H9 (cell line): ENCODE results near the gene B3GNT4. TPM values are rescaled to one million over a fixed set of nuclear protein-coding genes. Genes with fewer than 3 reads are reported as not detected.

ENCODE experiments used
- DNase-seq: peaks from one replicate; pipeline ENCODE4 v3.0.0-alpha.2; 2017
- H2AFZ ChIP-seq: one replicate; pipeline ENCODE4 v1.6.1; 2013; ENCODE audit warnings: mild to moderate bottlenecking, low read length, control low read depth, moderate library complexity
- H2AK5ac ChIP-seq: 2 replicates; pipeline ENCODE4 v1.6.1; 2013; ENCODE audit warnings: low read length, control low read depth, mixed read lengths; ENCODE audit not compliant: insufficient read length
- H2BK120ac ChIP-seq: one replicate; pipeline ENCODE4 v1.6.1; 2013; ENCODE audit warnings: low read depth, mild to moderate bottlenecking, low read length, control low read depth, inconsistent platforms; ENCODE audit not compliant: poor library complexity, severe bottlenecking
- H2BK12ac ChIP-seq: 2 replicates; pipeline ENCODE4 v1.6.1; 2013; ENCODE audit warnings: low read length, control low read depth, mixed read lengths, low read depth; ENCODE audit not compliant: insufficient read length
- H2BK15ac ChIP-seq: 2 replicates; pipeline ENCODE4 v1.6.1; 2013; ENCODE audit warnings: low read depth, low read length, control low read depth
- H2BK20ac ChIP-seq: one replicate; pipeline ENCODE4 v1.6.1; 2013; ENCODE audit warnings: low read depth, mild to moderate bottlenecking, low read length, control low read depth, inconsistent platforms; ENCODE audit not compliant: poor library complexity, severe bottlenecking
- H2BK5ac ChIP-seq: 2 replicates; pipeline ENCODE4 v1.6.1; 2013; ENCODE audit warnings: low read length, control low read depth, mixed read lengths; ENCODE audit not compliant: insufficient read length
- H3K14ac ChIP-seq: 2 replicates; pipeline ENCODE4 v1.6.1; 2013; ENCODE audit warnings: low read length, control low read depth; ENCODE audit not compliant: insufficient read depth
- H3K18ac ChIP-seq: 2 replicates; pipeline ENCODE4 v1.6.1; 2013; ENCODE audit warnings: low read depth, mild to moderate bottlenecking, mixed read lengths, low read length, control low read depth; ENCODE audit not compliant: insufficient read length
- H3K23ac ChIP-seq: 2 replicates; pipeline ENCODE4 v1.6.1; 2013; ENCODE audit warnings: low read length, control low read depth, mixed read lengths, low read depth; ENCODE audit not compliant: insufficient read length
- H3K23me2 ChIP-seq: 2 replicates; pipeline ENCODE4 v1.6.1; 2013; ENCODE audit warnings: low read depth, mild to moderate bottlenecking, mixed read lengths, low read length, control low read depth; ENCODE audit not compliant: insufficient read length, poor library complexity, severe bottlenecking
- H3K27ac ChIP-seq: 2 replicates; pipeline ENCODE4 v1.5.1; 2013; ENCODE audit warnings: low read length, control low read depth, mixed read lengths, low read depth; ENCODE audit not compliant: insufficient read length
- H3K27me3 ChIP-seq: 2 replicates; pipeline ENCODE4 v1.6.1; 2013; ENCODE audit warnings: low read length, control low read depth, inconsistent platforms; ENCODE audit not compliant: insufficient read depth
- H3K4ac ChIP-seq: 2 replicates; pipeline ENCODE4 v1.6.1; 2013; ENCODE audit warnings: low read depth, mild to moderate bottlenecking, control low read depth, inconsistent platforms, low read length, moderate library complexity
- H3K4me1 ChIP-seq: 2 replicates; pipeline ENCODE4 v1.6.1; 2013; ENCODE audit warnings: low read length, control low read depth, inconsistent platforms; ENCODE audit not compliant: insufficient read depth
- H3K4me2 ChIP-seq: 2 replicates; pipeline ENCODE4 v1.6.1; 2013; ENCODE audit warnings: low read length, control low read depth, mixed read lengths; ENCODE audit not compliant: insufficient read length, insufficient read depth
- H3K56ac ChIP-seq: 2 replicates; pipeline ENCODE4 v1.6.1; 2013; ENCODE audit warnings: low read depth, mild to moderate bottlenecking, mixed read lengths, low read length, control low read depth; ENCODE audit not compliant: insufficient read length
- H3K79me1 ChIP-seq: 2 replicates; pipeline ENCODE4 v1.6.1; 2013; ENCODE audit warnings: low read depth, mild to moderate bottlenecking, moderate library complexity, low read length, control low read depth, inconsistent platforms; ENCODE audit not compliant: insufficient read depth, poor library complexity, severe bottlenecking
- H3K79me2 ChIP-seq: 2 replicates; pipeline ENCODE4 v1.6.1; 2013; ENCODE audit warnings: low read length, control low read depth, inconsistent platforms; ENCODE audit not compliant: insufficient read depth
- H3K9ac ChIP-seq: 2 replicates; pipeline ENCODE4 v1.6.1; 2013; ENCODE audit warnings: low read length, control low read depth, mixed read lengths; ENCODE audit not compliant: insufficient read length; ENCODE audit errors: extremely low read depth
- H3K9me3 ChIP-seq: one replicate; pipeline ENCODE4 v1.6.1; 2013; ENCODE audit warnings: low read depth, low read length, inconsistent platforms; ENCODE audit not compliant: control insufficient read depth
- H3T11ph ChIP-seq: one replicate; pipeline ENCODE4 v1.6.1; 2013; ENCODE audit warnings: mild to moderate bottlenecking, low read length, control low read depth, inconsistent platforms
- H4K20me1 ChIP-seq: one replicate; pipeline ENCODE4 v1.6.1; 2013; ENCODE audit not compliant: control insufficient read depth, insufficient read length, insufficient read depth
- H4K5ac ChIP-seq: 2 replicates; pipeline ENCODE4 v1.6.1; 2013; ENCODE audit warnings: low read depth, mild to moderate bottlenecking, mixed read lengths, low read length, control low read depth; ENCODE audit not compliant: insufficient read length
- H4K8ac ChIP-seq: replicated peaks from 2 replicates; pipeline ENCODE4 v1.6.1; 2013; ENCODE audit warnings: low read length, control low read depth, mixed read lengths, low read depth; ENCODE audit not compliant: insufficient read length
- H4K91ac ChIP-seq: 2 replicates; pipeline ENCODE4 v1.6.1; 2013; ENCODE audit warnings: low read depth, mild to moderate bottlenecking, moderate library complexity, mixed read lengths, low read length, control low read depth; ENCODE audit not compliant: insufficient read length
- H3K27ac Mint-ChIP-seq, 3 experiments: 2 replicates in 2 of 3; 3 replicates in 1 of 3; pipeline ENCODE4 v1.8.0; 2020 to 2021; ENCODE audit warnings: mixed read lengths in 3 of 3, mild to moderate bottlenecking in 1 of 3, moderate library complexity in 1 of 3
- H3K27me3 Mint-ChIP-seq: 2 replicates; pipeline ENCODE4 v1.8.0; 2021; ENCODE audit warnings: low read depth, mild to moderate bottlenecking, moderate library complexity, mixed read lengths
- H3K36me3 Mint-ChIP-seq, 3 experiments: 2 replicates in 2 of 3; 3 replicates in 1 of 3; pipeline ENCODE4 v1.8.0; 2020 to 2021; ENCODE audit warnings: low read depth in 3 of 3, mixed read lengths in 3 of 3; ENCODE audit not compliant: insufficient read depth in 1 of 3
- H3K4me1 Mint-ChIP-seq, 2 experiments: 2 replicates each; pipeline ENCODE4 v1.8.0; 2020; ENCODE audit warnings: mixed read lengths in 2 of 2
- H3K4me3 Mint-ChIP-seq, 2 experiments: 2 replicates in 1 of 2; 3 replicates in 1 of 2; pipeline ENCODE4 v1.8.0; 2020 to 2021; ENCODE audit warnings: mild to moderate bottlenecking in 2 of 2, mixed read lengths in 2 of 2, moderate library complexity in 1 of 2
- H3K9me3 Mint-ChIP-seq, 2 experiments: 2 replicates in 1 of 2; 3 replicates in 1 of 2; pipeline ENCODE4 v1.8.0; 2020; ENCODE audit warnings: mild to moderate bottlenecking in 2 of 2, mixed read lengths in 2 of 2, moderate library complexity in 1 of 2
- CTCF ChIP-seq: fragments of 200-600 bp; sonication (generic); conservative IDR thresholded peaks from 3 replicates; pipeline ENCODE4 v1.8.0; 2021; ENCODE audit warnings: antibody characterized with exemption, mild to moderate bottlenecking
- WGBS: extraction: QIAGEN DNeasy Blood & Tissue Kit; methylation state at CpG from one replicate; pipeline ENCODE4 v1.1.7; 2013; ENCODE audit warnings: missing lambda C conversion rate, low lambda C conversion rate, mixed read lengths; ENCODE audit not compliant: insufficient read length; ENCODE audit errors: extremely low coverage; 5-methylcytosine and 5-hydroxymethylcytosine counted together
- total RNA-seq: library from RNA; stranded (reverse); gene quantifications from 2 replicates; pipeline ENCODE4 v1.2.1, GENCODE V29; 2021

B3GNT4 gene
- total RNA-seq, 1 experiment from 2014 or later: 1.0 TPM

GRCh38 chr12:122185494-122186082 lies 17.9 kb upstream of the B3GNT4 start:
- Histone ChIP-seq H4K91ac (no peak overlapping the region), H2BK15ac (no peak overlapping the region), H2BK5ac (no peak overlapping the region), H3K79me1 (no peaks in the 10 kb centered on the region), H3K27me3 (no peaks in the 10 kb centered on the region), H4K5ac (no peak overlapping the region), H3K14ac (no peak overlapping the region), H3K18ac (no peak overlapping the region), H3K23ac (no peak overlapping the region), H2AK5ac (no peak overlapping the region), H2BK120ac (no peak overlapping the region), H3K4me2 (no peak overlapping the region), H4K20me1 (peaks cover 3% of the 10 kb centered on the region), H3K23me2 (no peaks in the 10 kb centered on the region), H3K9me3 (no peaks in the 10 kb centered on the region), H3K4me1 (no peaks in the 10 kb centered on the region), H4K8ac (no peak overlapping the region), H2BK20ac (no peak overlapping the region), H3K4ac (no peak overlapping the region), H3K56ac (no peak overlapping the region), H3K79me2 (no peaks in the 10 kb centered on the region), H2BK12ac (no peak overlapping the region), H3K9ac (no peak overlapping the region), H3K27ac (no peak overlapping the region), H2AFZ (no peak overlapping the region), H3T11ph (no peak overlapping the region)
- peaks cover 3 to 8% of the 10 kb centered on the region in 2 experiments; a peak in 2 of 4 replicates for H3K4me1 Mint-ChIP-seq
- H3K27me3 Mint-ChIP-seq: peaks cover 28% of the 10 kb centered on the region
- DNase-seq: no peak
- no peaks in the 10 kb centered on the region; a peak in 1 of 5 replicates for H3K9me3 Mint-ChIP-seq
- H3K27ac Mint-ChIP-seq: no peak overlapping the region
- no peaks in the 10 kb centered on the region; a peak in 1 of 7 replicates for H3K36me3 Mint-ChIP-seq
- no peak for TF ChIP-seq CTCF
- WGBS: no CpG with 5 or more reads among the region's 10 CpGs
- H3K4me3 Mint-ChIP-seq: no peak overlapping the region
